Neural progenitor cell (in vitro differentiated cells): ENCODE measurements around the gene PABPC3. TPM values are rescaled to one million over a fixed set of nuclear protein-coding genes. Genes with fewer than 3 reads are reported as not detected.

Source experiments
- DNase-seq: peaks from one replicate; pipeline ENCODE4 v3.0.0-alpha.2; 2016; ENCODE audit warnings: low spot score
- H2AFZ ChIP-seq: fragments of 200-600 bp; sonication (generic); replicated peaks from 2 replicates; pipeline ENCODE4 v1.6.1; 2016; ENCODE audit warnings: antibody characterized with exemption
- H3F3A ChIP-seq: fragments of 200-600 bp; sonication (generic); 2 replicates; pipeline ENCODE4 v1.6.1; 2016; ENCODE audit warnings: antibody characterized with exemption, low read depth
- H3K27ac ChIP-seq: fragments of 200-600 bp; sonication (generic); 2 replicates; pipeline ENCODE4 v1.5.1; 2016; ENCODE audit warnings: mild to moderate bottlenecking
- H3K27me3 ChIP-seq: fragments of 200-600 bp; sonication (generic); 2 replicates; pipeline ENCODE4 v1.6.1; 2016; ENCODE audit warnings: mild to moderate bottlenecking, moderate library complexity
- H3K36me3 ChIP-seq: fragments of 200-600 bp; sonication (generic); 2 replicates; pipeline ENCODE4 v1.5.1; 2016
- H3K4me1 ChIP-seq: fragments of 200-600 bp; sonication (generic); 2 replicates; pipeline ENCODE4 v1.6.1; 2016; ENCODE audit warnings: mixed run types
- H3K4me2 ChIP-seq: fragments of 200-600 bp; sonication (generic); 2 replicates; pipeline ENCODE4 v1.6.1; 2016
- H3K4me3 ChIP-seq: fragments of 200-600 bp; sonication (generic); 2 replicates; pipeline ENCODE4 v1.5.1; 2016
- H3K79me2 ChIP-seq: fragments of 200-600 bp; sonication (generic); 2 replicates; pipeline ENCODE4 v1.6.1; 2016; ENCODE audit warnings: low read depth
- H3K9ac ChIP-seq: fragments of 200-600 bp; sonication (generic); 2 replicates; pipeline ENCODE4 v1.6.1; 2016
- H3K9me3 ChIP-seq: fragments of 200-600 bp; sonication (generic); 2 replicates; pipeline ENCODE4 v1.5.1; 2016; ENCODE audit warnings: low read depth
- H4K20me1 ChIP-seq: fragments of 200-600 bp; sonication (generic); 2 replicates; pipeline ENCODE4 v1.6.1; 2016; ENCODE audit warnings: low read depth
- H3K27ac Mint-ChIP-seq: 3 replicates; pipeline ENCODE4 v1.8.0; 2021; ENCODE audit warnings: mixed read lengths
- H3K27me3 Mint-ChIP-seq: 2 replicates; pipeline ENCODE4 v1.8.0; 2022; ENCODE audit warnings: low read depth, mild to moderate bottlenecking, inconsistent platforms, moderate library complexity, mixed read lengths; ENCODE audit not compliant: insufficient read depth
- H3K36me3 Mint-ChIP-seq: 3 replicates; pipeline ENCODE4 v1.8.0; 2021; ENCODE audit warnings: mixed read lengths
- H3K4me1 Mint-ChIP-seq: 3 replicates; pipeline ENCODE4 v1.8.0; 2021; ENCODE audit warnings: mixed read lengths
- H3K4me3 Mint-ChIP-seq: 3 replicates; pipeline ENCODE4 v1.8.0; 2021; ENCODE audit warnings: mild to moderate bottlenecking, moderate library complexity, mixed read lengths
- H3K9me3 Mint-ChIP-seq: 3 replicates; pipeline ENCODE4 v1.8.0; 2020; ENCODE audit warnings: mixed read lengths
- CTCF ChIP-seq: fragments of 200-600 bp; sonication (generic); IDR thresholded peaks from 2 replicates; pipeline ENCODE4 v1.5.1; 2017; ENCODE audit warnings: antibody characterized with exemption, mild to moderate bottlenecking
- EZH2 ChIP-seq: fragments of 200-600 bp; sonication (generic); IDR thresholded peaks from 2 replicates; pipeline ENCODE4 v1.6.1; 2017; ENCODE audit warnings: antibody characterized with exemption, mild to moderate bottlenecking, moderate library complexity
- EZH2phosphoT487 ChIP-seq: fragments of 200-600 bp; sonication (generic); IDR thresholded peaks from 2 replicates; pipeline ENCODE4 v1.6.1; 2017; ENCODE audit warnings: antibody characterized with exemption
- total RNA-seq: library from RNA; depleted of rRNA; stranded (reverse); fragments of >200 nt; gene quantifications from 2 replicates; pipeline ENCODE4 v1.2.3, GENCODE V29; 2015; ENCODE audit warnings: low replicate concordance

PABPC3 gene
- total RNA-seq, 1 donor from 2014 or later, result 0.17 TPM

- H3K4me3 ChIP-seq, result no peak overlapping the region
- no peak overlapping the region for H3K9ac ChIP-seq
- H3K4me3 Mint-ChIP-seq, result no peak overlapping the region
- no peaks in the 10 kb centered on the region for H3K27me3 ChIP-seq
- DNase-seq, result no peak
- peaks cover 17% of the 10 kb centered on the region for H3K4me1 Mint-ChIP-seq
- no peak overlapping the region for H3K27ac ChIP-seq
- H3K9me3 ChIP-seq, result no peaks in the 10 kb centered on the region
- H3K36me3 Mint-ChIP-seq, result no peaks in the 10 kb centered on the region
- H3K27ac Mint-ChIP-seq, result no peak overlapping the region
- no peaks in the 10 kb centered on the region for H4K20me1 ChIP-seq
- no peak overlapping the region for H2AFZ ChIP-seq
- no peaks in the 10 kb centered on the region for H3F3A ChIP-seq
- no peaks in the 10 kb centered on the region for H3K79me2 ChIP-seq
- no peak overlapping the region for H3K4me2 ChIP-seq
- no peaks in the 10 kb centered on the region for H3K9me3 Mint-ChIP-seq
- TF ChIP-seq EZH2phosphoT487 (no peak), EZH2 (no peak), CTCF (no peak)
- H3K27me3 Mint-ChIP-seq, result peaks cover 6% of the 10 kb centered on the region
- H3K36me3 ChIP-seq, result no peaks in the 10 kb centered on the region
- H3K4me1 ChIP-seq, result no peaks in the 10 kb centered on the region
Observed at GRCh38 chr13:25110956-25111584, 15.1 kb downstream of the PABPC3 start.

DNA sequence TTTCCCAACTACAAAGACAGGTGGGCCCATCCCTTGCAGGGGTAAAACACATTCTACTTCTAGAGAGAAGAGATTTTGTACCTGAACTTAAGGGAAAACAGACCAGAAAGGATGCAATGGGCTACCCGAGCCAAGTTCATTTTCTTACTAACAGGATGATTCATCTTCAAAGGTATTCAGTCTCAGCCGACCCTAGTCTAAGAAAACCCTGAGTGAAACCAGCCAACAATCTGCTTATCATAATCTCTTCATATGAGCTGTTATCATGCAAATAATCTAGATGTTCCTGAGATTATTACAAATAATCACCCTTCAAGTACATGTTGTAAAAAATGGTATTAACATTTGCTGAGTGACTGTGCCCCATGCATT is 15.6 kb downstream of the PABPC3 start:
- no peak overlapping the region for H3K4me3 Mint-ChIP-seq
- no peak overlapping the region for H2AFZ ChIP-seq

DNA sequence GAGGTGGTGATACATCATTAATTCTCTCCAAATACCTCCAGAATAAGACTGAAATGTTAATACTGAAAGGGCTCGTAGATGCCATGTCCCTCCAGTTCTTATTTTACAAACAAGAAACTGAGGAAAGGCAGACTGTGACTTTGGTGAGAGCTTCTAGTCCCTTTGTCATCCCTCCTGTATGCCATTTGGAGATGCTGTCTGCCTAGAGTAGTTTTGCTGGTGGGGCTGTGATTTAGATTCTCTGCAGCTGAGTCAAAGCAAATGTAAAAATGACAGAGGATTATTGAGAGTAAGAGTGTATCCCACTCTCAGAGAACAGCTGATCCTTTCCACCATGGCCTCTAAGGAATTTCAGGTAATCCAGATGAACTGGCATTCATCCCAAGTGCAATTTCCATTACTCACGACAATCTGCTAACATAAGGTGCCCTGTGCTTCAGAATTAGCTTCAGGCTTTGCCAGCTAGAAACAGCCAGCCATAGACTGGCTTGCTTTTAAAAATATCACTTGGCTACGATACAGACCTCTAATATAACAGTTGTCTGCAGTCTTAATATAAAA is 16.8 kb downstream of the PABPC3 start:
- Histone ChIP-seq H3K79me2 (no peaks in the 10 kb centered on the region), H2AFZ (peak overlapping the region; percentile 68), H4K20me1 (no peaks in the 10 kb centered on the region), H3K9me3 (no peaks in the 10 kb centered on the region), H3K36me3 (no peaks in the 10 kb centered on the region), H3K27me3 (no peaks in the 10 kb centered on the region), H3K9ac (no peak overlapping the region), H3K4me1 (no peaks in the 10 kb centered on the region), H3K27ac (no peak overlapping the region), H3K4me2 (no peak overlapping the region), H3F3A (no peaks in the 10 kb centered on the region), H3K4me3 (no peak overlapping the region)
- DNase-seq, result no peak
- no peak overlapping the region for H3K4me3 Mint-ChIP-seq
- H3K27me3 Mint-ChIP-seq, result peaks cover 6% of the 10 kb centered on the region
- H3K9me3 Mint-ChIP-seq, result no peaks in the 10 kb centered on the region
- H3K36me3 Mint-ChIP-seq, result no peaks in the 10 kb centered on the region
- peaks cover 20% of the 10 kb centered on the region for H3K4me1 Mint-ChIP-seq
- no peak for TF ChIP-seq CTCF
- TF ChIP-seq EZH2phosphoT487, result no peak
- no peak for TF ChIP-seq EZH2
- H3K27ac Mint-ChIP-seq, result no peak overlapping the region

More for the DNA sequence above, 15.6 kb downstream of the PABPC3 start:
- TF ChIP-seq CTCF (no peak), EZH2 (no peak), EZH2phosphoT487 (no peak)
- Histone ChIP-seq H3K9ac (no peak overlapping the region), H3K4me3 (no peak overlapping the region), H3F3A (no peaks in the 10 kb centered on the region), H3K27ac (no peak overlapping the region), H3K79me2 (no peaks in the 10 kb centered on the region), H3K9me3 (no peaks in the 10 kb centered on the region), H3K4me1 (no peaks in the 10 kb centered on the region), H4K20me1 (no peaks in the 10 kb centered on the region), H3K4me2 (no peak overlapping the region), H3K36me3 (no peaks in the 10 kb centered on the region), H3K27me3 (no peaks in the 10 kb centered on the region)
- DNase-seq, result no peak
- Mint-ChIP-seq H3K36me3 (no peaks in the 10 kb centered on the region), H3K27ac (no peak overlapping the region), H3K4me1 (peaks cover 17% of the 10 kb centered on the region), H3K27me3 (peaks cover 6% of the 10 kb centered on the region), H3K9me3 (no peaks in the 10 kb centered on the region)
